Measurements from ENCODE around the gene TTBK1. TPM values are rescaled to one million over a fixed set of nuclear protein-coding genes. Genes with fewer than 3 reads are reported as not detected.

The TTBK1 gene
- total and polyA plus RNA-seq, 2 of the 4 experiments (the other 2 are of a cell fraction): 0.02 TPM; not detected in 1

- no peak for TF ChIP-seq SMC3 (IDR thresholded peaks at IDR 0.05; ENCODE audit: low read depth, low read length)
These were observed 18.9 kb downstream of the TTBK1 start (continued) for GRCh38 chr6:43262000-43262779.

GRCh38 chr6:43262780-43263313 is 19.6 kb downstream of the TTBK1 start:
- H2BK15ac ChIP-seq (ENCODE audit: low read depth, low read length): no peak overlapping the region
- no peak overlapping the region for H3K27ac ChIP-seq (ENCODE audit: insufficient read depth, low read length)
- H3K23ac ChIP-seq (ENCODE audit: low read depth, low read length): no peak overlapping the region
- no peak overlapping the region for H3K4ac ChIP-seq (ENCODE audit: low read depth, low read length)
- no peaks in the 10 kb centered on the region for H3K9me1 ChIP-seq (ENCODE audit: insufficient read depth, low read length)
- H3K79me1 ChIP-seq (ENCODE audit: low read depth in 1 of 2, low read length in 2 of 2): no peaks in the 10 kb centered on the region
- no peak overlapping the region for H2AK9ac ChIP-seq (replicated peaks; ENCODE audit: low read depth, low read length, poor library complexity)
- no peaks in the 10 kb centered on the region for H3K4me1 ChIP-seq (ENCODE audit: control insufficient read depth, insufficient read depth, low read length)
- no peaks in the 10 kb centered on the region for H3K36me3 ChIP-seq (ENCODE audit: control insufficient read depth, insufficient read depth, low read length)
- no peak overlapping the region for H3K4me3 ChIP-seq (ENCODE audit: insufficient read depth, low read depth, low read length)
- H3K9ac ChIP-seq (ENCODE audit: low read depth, low read length): no peak overlapping the region
- H2AFZ ChIP-seq (replicated peaks; ENCODE audit: low read length, poor library complexity): peak overlapping the region; percentile 61
- no peaks in the 10 kb centered on the region for H4K20me1 ChIP-seq (ENCODE audit: insufficient read depth, low read length)
- H2BK20ac ChIP-seq (ENCODE audit: low read depth, low read length): no peak overlapping the region
- no peak overlapping the region for H4K8ac ChIP-seq (ENCODE audit: low read depth in 2 of 2, low read length in 2 of 2)
- no peak overlapping the region for H4K91ac ChIP-seq (ENCODE audit: insufficient read depth, low read depth, low read length)
- in situ Hi-C loops (cut with MboI; ENCODE audit: low sequenced_read_pairs): loop anchor here (5.0 kb wide), 1 partner anchor 69 kb away; no protein-coding TSS in a partner anchor
- CTCF ChIA-PET: interaction anchor here (2.1 kb wide), 1 partner anchor 71 kb away, joined by 6 read pairs; no protein-coding TSS in a partner anchor
- H2BK120ac ChIP-seq (ENCODE audit: low read depth, low read length): no peak overlapping the region
- WGBS, 2 experiments (ENCODE audit: extremely low coverage in 2 of 2, insufficient read length in 1 of 2): 81% methylated on average over 23 of the region's 39 CpGs; no CpG with 5 or more reads in 1 of the 2 experiments
- BruUV-seq (replicated peaks): no TSS peak
- dilution Hi-C loops (cut with HindIII; ENCODE audit: low sequenced_read_pairs, unreplicated experiment): no loop called here
- H3K4me2 ChIP-seq (ENCODE audit: low read depth, low read length): no peak overlapping the region
- no peak overlapping the region for H3K14ac ChIP-seq (replicated peaks; ENCODE audit: low read depth, low read length)
- no peak overlapping the region for H4K5ac ChIP-seq (ENCODE audit: low read depth, low read length)
- ATAC-seq (ENCODE audit: low read depth) (no peak), DNase-seq (no peak)
- intact Hi-C loops (cut with micrococcal nuclease): loop anchor here (1.0 kb wide), 2 partner anchors 71 to 243 kb away; no protein-coding TSS in a partner anchor
- H3K9me3 ChIP-seq (ENCODE audit: control insufficient read depth, insufficient read depth, low read length): no peaks in the 10 kb centered on the region
- no peak overlapping the region for H2AK5ac ChIP-seq (ENCODE audit: low read depth, low read length)
- no peak overlapping the region for H3K56ac ChIP-seq (ENCODE audit: extremely low read depth, insufficient read depth, low read length)
- peaks cover 34% of the 10 kb centered on the region for H3K27me3 ChIP-seq (ENCODE audit: control insufficient read depth, insufficient read depth, low read length)
- POLR2A ChIA-PET (ENCODE audit: unreplicated experiment): no interaction called here
- H2BK5ac ChIP-seq (ENCODE audit: low read depth, low read length, poor library complexity, severe bottlenecking): no peak overlapping the region
- H3K18ac ChIP-seq (ENCODE audit: low read depth, low read length): no peak overlapping the region
- no peak for TF ChIP-seq NFE2L2 (IDR thresholded peaks at IDR 0.05; ENCODE audit: low read depth, low read length)
- TF ChIP-seq CHD1 (IDR thresholded peaks at IDR 0.05; ENCODE audit: low read depth, low read length): no peak
- TF ChIP-seq CTCF (conservative IDR thresholded peaks at IDR 0.05; ENCODE audit: low read depth, low read length): no peak
- no peak for TF ChIP-seq BHLHE40 (IDR thresholded peaks at IDR 0.05; ENCODE audit: low read depth, low read length)
- no peak for TF ChIP-seq RFX5 (IDR thresholded peaks at IDR 0.05; ENCODE audit: low read depth, low read length)
- TF ChIP-seq ELK1 (IDR thresholded peaks at IDR 0.05; ENCODE audit: borderline replicate concordance, low read depth, low read length): no peak
- TF ChIP-seq SMC3 (IDR thresholded peaks at IDR 0.05; ENCODE audit: low read depth, low read length): no peak
- TF ChIP-seq RCOR1 (IDR thresholded peaks at IDR 0.05; ENCODE audit: insufficient replicate concordance, low read length): no peak
- TF ChIP-seq USF2 (IDR thresholded peaks at IDR 0.05; ENCODE audit: low read depth, low read length): no peak
- TF ChIP-seq MAFK (IDR thresholded peaks at IDR 0.05; ENCODE audit: low read depth, low read length): no peak
- no peak for TF ChIP-seq MAZ (IDR thresholded peaks at IDR 0.05; ENCODE audit: borderline replicate concordance, low read depth, low read length)
